Activated CD4-positive, alpha-beta T cell treated with anti-CD3 and anti-CD28 coated beads, Interleukin-2, amount 10 ng/mL, durations not matched to agents 7 days and 5 days (primary cell): ENCODE results near the gene LEFTY1. TPM values are rescaled to one million over a fixed set of nuclear protein-coding genes. Genes with fewer than 3 reads are reported as not detected.

Source experiments
- CTCF ChIA-PET: fragments of 350-600 bp; sonication (Branson Sonifier 250); formaldehyde crosslinking; loops from one replicate; lab custom pipeline; 2021; ENCODE audit warnings: antibody characterized with exemption; lab: Charles Lee
- POLR2A ChIA-PET: fragments of 350-600 bp; sonication (Branson Sonifier 250); formaldehyde crosslinking; loops from one replicate; lab custom pipeline; 2021; ENCODE audit warnings: antibody characterized with exemption; lab: Charles Lee
- DNase-seq: peaks from one replicate; pipeline ENCODE4 v3.0.0-alpha.2; 2020
- H3K27ac Mint-ChIP-seq: one replicate; pipeline ENCODE4 v1.8.0; 2021; ENCODE audit warnings: mild to moderate bottlenecking, moderate library complexity, mixed read lengths
- H3K27me3 Mint-ChIP-seq: one replicate; pipeline ENCODE4 v1.8.0; 2021; ENCODE audit warnings: mixed read lengths
- H3K36me3 Mint-ChIP-seq: one replicate; pipeline ENCODE4 v1.8.0; 2021; ENCODE audit warnings: low read depth, mixed read lengths
- H3K4me1 Mint-ChIP-seq: one replicate; pipeline ENCODE4 v1.8.0; 2021; ENCODE audit warnings: mixed read lengths
- H3K4me3 Mint-ChIP-seq: one replicate; pipeline ENCODE4 v1.8.0; 2021; ENCODE audit warnings: mild to moderate bottlenecking, moderate library complexity, mixed read lengths
- H3K9me3 Mint-ChIP-seq: one replicate; pipeline ENCODE4 v1.8.0; 2021; ENCODE audit warnings: mixed read lengths
- total RNA-seq, 2 experiments: library from RNA; stranded (reverse); gene quantifications; one replicate each; pipeline ENCODE4 v1.2.3, GENCODE V29; 2021

The LEFTY1 gene
- total RNA-seq, 2 experiments from 2014 or later = not detected

GRCh38 chr1:225926551-225927113 is 37.7 kb upstream of the LEFTY1 start:
- Mint-ChIP-seq H3K4me3 (no peak overlapping the region), H3K36me3 (peaks cover 12% of the 10 kb centered on the region), H3K9me3 (no peaks in the 10 kb centered on the region), H3K27me3 (no peaks in the 10 kb centered on the region), H3K27ac (peak overlapping the region; percentile 82), H3K4me1 (peaks cover 46% of the 10 kb centered on the region)
- POLR2A ChIA-PET = interaction anchor here (0.6 kb wide), 1 partner anchor 24 kb away, joined by 3 read pairs; no protein-coding TSS in a partner anchor
- CTCF ChIA-PET = interaction anchor here (0.9 to 1.8 kb wide), 2 partner anchors 16 to 107 kb away, joined by 4 to 6 read pairs; no protein-coding TSS in a partner anchor
- DNase-seq = no peak

GRCh38 chr1:225923692-225924555 is 35.0 kb upstream of the LEFTY1 start, which contains the start of gene PYCR2:
PYCR2 (minus strand) TSS chr1:225924250; CDS start chr1:225924110, 140 bp downstream.
- peak within 1 kb of the TSS; percentile 98 for H3K4me3 Mint-ChIP-seq
- H3K36me3 Mint-ChIP-seq = peaks cover 34% of the 10 kb centered on the region
- peak; percentile 95 for DNase-seq
- POLR2A ChIA-PET = interaction anchor here (0.5 to 1.3 kb wide), 6 partner anchors 20 to 1498 kb away, joined by 3 to 7 read pairs (median 4); partner anchors contain the start of genes SDE2 and SRP9
- no peaks in the 10 kb centered on the region for H3K9me3 Mint-ChIP-seq
- peaks cover 65% of the 10 kb centered on the region for H3K4me1 Mint-ChIP-seq
- H3K27me3 Mint-ChIP-seq = no peaks in the 10 kb centered on the region
- H3K27ac Mint-ChIP-seq = peak within 1 kb of the TSS; percentile 96
- CTCF ChIA-PET = interaction anchor here (0.6 to 2.4 kb wide), 12 partner anchors 12 to 505 kb away, joined by 3 to 10 read pairs (median 4); partner anchors contain the start of genes LEFTY2 and SRP9

GRCh38 chr1:225923381-225923691 is 34.4 kb upstream of the LEFTY1 start:
- ChIA-PET CTCF (interaction anchor here (0.8 to 2.4 kb wide), 10 partner anchors 12 to 455 kb away, joined by 3 to 10 read pairs (median 4); partner anchors contain the start of gene LEFTY2), POLR2A (interaction anchor here (1.1 to 1.3 kb wide), 2 partner anchors 76 to 146 kb away, joined by 5 to 7 read pairs; partner anchors contain the start of genes SDE2 and SRP9)
- H3K4me1 Mint-ChIP-seq = peaks cover 62% of the 10 kb centered on the region
- peaks cover 38% of the 10 kb centered on the region for H3K36me3 Mint-ChIP-seq
- H3K9me3 Mint-ChIP-seq = no peaks in the 10 kb centered on the region
- DNase-seq = no peak
- no peaks in the 10 kb centered on the region for H3K27me3 Mint-ChIP-seq
- H3K27ac Mint-ChIP-seq = peak overlapping the region; percentile 96
- peak overlapping the region; percentile 98 for H3K4me3 Mint-ChIP-seq

- DNase-seq = no peak
- H3K27ac Mint-ChIP-seq = peak overlapping the region; percentile 96
- H3K4me3 Mint-ChIP-seq = peak overlapping the region; percentile 98
- H3K36me3 Mint-ChIP-seq = peaks cover 49% of the 10 kb centered on the region
- H3K9me3 Mint-ChIP-seq = no peaks in the 10 kb centered on the region
- ChIA-PET POLR2A (interaction anchor here (0.8 kb wide), 1 partner anchor 144 kb away, joined by 3 read pairs; no protein-coding TSS in a partner anchor), CTCF (interaction anchor here (0.9 to 2.4 kb wide), 10 partner anchors 9 to 447 kb away, joined by 3 to 10 read pairs (median 4); partner anchors contain the start of gene SRP9)
- H3K4me1 Mint-ChIP-seq = peaks cover 64% of the 10 kb centered on the region
- H3K27me3 Mint-ChIP-seq = no peaks in the 10 kb centered on the region
Observed at GRCh38 chr1:225921734-225922709, 33.1 kb upstream of the LEFTY1 start.

- Mint-ChIP-seq H3K36me3 (peaks cover 57% of the 10 kb centered on the region), H3K27me3 (no peaks in the 10 kb centered on the region), H3K4me3 (peak overlapping the region; percentile 33), H3K9me3 (no peaks in the 10 kb centered on the region), H3K4me1 (peaks cover 59% of the 10 kb centered on the region), H3K27ac (peak overlapping the region; percentile 77)
- ChIA-PET CTCF (interaction anchor here (0.5 to 1.6 kb wide), 5 partner anchors 8 to 488 kb away, joined by 3 to 4 read pairs (median 4); partner anchors contain the start of genes PARP1, SRP9 and TMEM63A), POLR2A (interaction anchor here (0.8 kb wide), 1 partner anchor 38 kb away, joined by 3 read pairs; no protein-coding TSS in a partner anchor)
- DNase-seq = no peak
Observed at GRCh38 chr1:225919906-225920305, 31.0 kb upstream of the LEFTY1 start.

GRCh38 chr1:225918280-225918679 is 29.3 kb upstream of the LEFTY1 start:
- Mint-ChIP-seq H3K27me3 (no peaks in the 10 kb centered on the region), H3K27ac (peak overlapping the region; percentile 36), H3K4me3 (no peak overlapping the region), H3K4me1 (peaks cover 54% of the 10 kb centered on the region), H3K36me3 (peaks cover 52% of the 10 kb centered on the region), H3K9me3 (no peaks in the 10 kb centered on the region)
- POLR2A ChIA-PET = interaction anchor here (0.6 kb wide), 1 partner anchor 223 kb away, joined by 3 read pairs; no protein-coding TSS in a partner anchor
- DNase-seq = no peak
- CTCF ChIA-PET = interaction anchor here (0.6 to 1.1 kb wide), 3 partner anchors 29 to 473 kb away, joined by 3 to 7 read pairs (median 4); partner anchors contain the start of gene LEFTY1

- no peaks in the 10 kb centered on the region for H3K27me3 Mint-ChIP-seq
- no peak overlapping the region for H3K4me3 Mint-ChIP-seq
- H3K36me3 Mint-ChIP-seq = peaks cover 48% of the 10 kb centered on the region
- no peaks in the 10 kb centered on the region for H3K9me3 Mint-ChIP-seq
- peaks cover 48% of the 10 kb centered on the region for H3K4me1 Mint-ChIP-seq
- CTCF ChIA-PET = interaction anchor here (0.6 kb wide), 1 partner anchor 473 kb away, joined by 7 read pairs; no protein-coding TSS in a partner anchor
- H3K27ac Mint-ChIP-seq = peak overlapping the region; percentile 11
- DNase-seq = no peak
- POLR2A ChIA-PET = no interaction called here
Observed at GRCh38 chr1:225917536-225917935, 28.6 kb upstream of the LEFTY1 start.

- peaks cover 43% of the 10 kb centered on the region for H3K4me1 Mint-ChIP-seq
- POLR2A ChIA-PET = no interaction called here
- no peaks in the 10 kb centered on the region for H3K9me3 Mint-ChIP-seq
- H3K27ac Mint-ChIP-seq = no peak overlapping the region
- H3K36me3 Mint-ChIP-seq = peaks cover 45% of the 10 kb centered on the region
- no peaks in the 10 kb centered on the region for H3K27me3 Mint-ChIP-seq
- CTCF ChIA-PET = no interaction called here
- no peak for DNase-seq
- H3K4me3 Mint-ChIP-seq = no peak overlapping the region
Observed at GRCh38 chr1:225917101-225917500, 28.2 kb upstream of the LEFTY1 start.

- no peaks in the 10 kb centered on the region for H3K9me3 Mint-ChIP-seq
- no peak overlapping the region for H3K27ac Mint-ChIP-seq
- peaks cover 35% of the 10 kb centered on the region for H3K4me1 Mint-ChIP-seq
- H3K36me3 Mint-ChIP-seq = peaks cover 41% of the 10 kb centered on the region
- H3K4me3 Mint-ChIP-seq = no peak overlapping the region
- H3K27me3 Mint-ChIP-seq = no peaks in the 10 kb centered on the region
- ChIA-PET POLR2A (no interaction called here), CTCF (interaction anchor here (0.6 kb wide), 1 partner anchor 268 kb away, joined by 3 read pairs; no protein-coding TSS in a partner anchor)
- no peak for DNase-seq
Observed at GRCh38 chr1:225915538-225915991, 26.6 kb upstream of the LEFTY1 start.

- Mint-ChIP-seq H3K4me1 (peaks cover 35% of the 10 kb centered on the region), H3K27ac (no peak overlapping the region), H3K4me3 (no peak overlapping the region), H3K36me3 (peaks cover 35% of the 10 kb centered on the region), H3K27me3 (no peaks in the 10 kb centered on the region), H3K9me3 (no peaks in the 10 kb centered on the region)
- ChIA-PET CTCF (no interaction called here), POLR2A (no interaction called here)
- DNase-seq = no peak
Observed at GRCh38 chr1:225914947-225915346, 26.0 kb upstream of the LEFTY1 start.

- Mint-ChIP-seq H3K27ac (no peak overlapping the region), H3K36me3 (peaks cover 29% of the 10 kb centered on the region), H3K9me3 (no peaks in the 10 kb centered on the region), H3K4me3 (no peak overlapping the region), H3K27me3 (no peaks in the 10 kb centered on the region), H3K4me1 (peaks cover 35% of the 10 kb centered on the region)
- CTCF ChIA-PET = interaction anchor here (0.9 to 1.1 kb wide), 2 partner anchors 137 to 440 kb away, joined by 3 read pairs; partner anchors contain the start of gene SRP9
- POLR2A ChIA-PET = no interaction called here
- no peak for DNase-seq
Observed at GRCh38 chr1:225914391-225914790, 25.4 kb upstream of the LEFTY1 start.
